ENCODE results near the gene ZNF830.

DNA sequence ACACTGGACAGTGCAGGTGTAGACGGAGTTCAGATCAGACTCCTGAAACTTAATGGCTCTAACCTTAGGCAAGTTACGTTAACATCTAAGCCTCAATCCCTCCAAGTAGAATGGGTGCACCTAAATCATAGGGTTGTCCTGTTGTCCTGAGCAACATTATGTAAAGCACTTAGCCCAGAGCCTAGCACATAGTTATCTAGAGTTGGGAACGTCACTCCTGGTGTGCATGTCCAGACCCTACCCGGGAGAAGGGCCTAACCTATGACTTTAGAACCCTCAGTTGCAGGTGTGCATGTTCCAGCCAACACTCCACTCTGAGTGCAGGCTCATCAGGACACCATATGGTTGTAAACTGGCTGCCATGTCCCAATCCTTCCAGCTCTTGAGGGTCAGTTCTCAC is 45.0 kb downstream of the ZNF830 start:
- TF ChIP-seq CTCF (IDR thresholded peaks at IDR 0.05), result no peak
- no peak for TF ChIP-seq POLR2A (IDR thresholded peaks at IDR 0.05)

Data from body of pancreas (tissue), 4 donors.